ENCODE results near the gene NEU1.

- TF ChIP-seq CTCF (IDR thresholded peaks at IDR 0.05) (no peak), PBX3 (IDR thresholded peaks at IDR 0.05) (no peak)
These were observed 2.3 kb downstream of the NEU1 start for GRCh38 chr6:31860349-31860748.

All from A549 (cell line).